Stimulated activated naive B cell treated with anti-CD40 and anti-IgM and Interleukin-4, amounts not matched to agents 10 μg/mL and 1 μg/mL and 100 μg/mL, for 72 hours (primary cell): ENCODE measurements around the gene CNNM3.

Source experiments
- ATAC-seq, 2 donors: fragments of 150-1000 bp; cut with Tn5 transposase; replicated peaks; 2 replicates each; pipeline ENCODE4 v1.10.0; 2021; ENCODE audit warnings: moderate library complexity in 1 of 2
- DNase-seq: peaks from one replicate; pipeline ENCODE4 v3.0.0; 2021
- H3K27ac Mint-ChIP-seq: one replicate; pipeline ENCODE4 v1.8.0; 2022; ENCODE audit warnings: mild to moderate bottlenecking, mixed read lengths
- H3K27me3 Mint-ChIP-seq, 2 donors: one replicate each; pipeline ENCODE4 v1.8.0; 2022; ENCODE audit warnings: mixed read lengths in 2 of 2
- H3K36me3 Mint-ChIP-seq, 2 donors: one replicate each; pipeline ENCODE4 v1.8.0; 2022; ENCODE audit warnings: mixed read lengths in 2 of 2, mild to moderate bottlenecking in 1 of 2
- H3K4me1 Mint-ChIP-seq, 2 donors: one replicate each; pipeline ENCODE4 v1.8.0; 2022; ENCODE audit warnings: mixed read lengths in 2 of 2, mild to moderate bottlenecking in 1 of 2
- H3K4me3 Mint-ChIP-seq, 2 donors: one replicate each; pipeline ENCODE4 v1.8.0; 2022; ENCODE audit warnings: mild to moderate bottlenecking in 2 of 2, mixed read lengths in 2 of 2, moderate library complexity in 1 of 2
- H3K9me3 Mint-ChIP-seq, 2 donors: one replicate each; pipeline ENCODE4 v1.8.0; 2022; ENCODE audit warnings: mixed read lengths in 2 of 2, mild to moderate bottlenecking in 1 of 2

The CNNM3 gene

GRCh38 chr2:96832754-96833507 lies 16.9 kb downstream of the CNNM3 start:
- ATAC-seq (peak in 1 of 2 donors; percentile 31), DNase-seq (no peak)
- Mint-ChIP-seq H3K27ac (peak overlapping the region; percentile 59), H3K9me3 (no peaks in the 10 kb centered on the region), H3K4me1 (peaks cover 9 to 10% of the 10 kb centered on the region in 2 donors), H3K27me3 (no peaks in the 10 kb centered on the region), H3K36me3 (peaks cover 32 to 45% of the 10 kb centered on the region in 2 donors), H3K4me3 (no peak overlapping the region)

GRCh38 chr2:96835830-96836229 lies 19.8 kb downstream of the CNNM3 start:
- Mint-ChIP-seq H3K27me3 (no peaks in the 10 kb centered on the region), H3K27ac (no peak overlapping the region), H3K4me1 (peaks cover 19 to 28% of the 10 kb centered on the region in 2 donors), H3K4me3 (no peak overlapping the region), H3K9me3 (no peaks in the 10 kb centered on the region), H3K36me3 (peaks cover 15 to 34% of the 10 kb centered on the region in 2 donors)
- DNase-seq (no peak), ATAC-seq (no peak)

GRCh38 chr2:96837575-96837974 lies 21.5 kb downstream of the CNNM3 start:
- no peak overlapping the region for H3K27ac Mint-ChIP-seq
- no peaks in the 10 kb centered on the region for H3K27me3 Mint-ChIP-seq
- no peak for ATAC-seq
- H3K9me3 Mint-ChIP-seq, result no peaks in the 10 kb centered on the region
- no peak for DNase-seq
- peaks cover 4 to 32% of the 10 kb centered on the region in 2 donors for H3K36me3 Mint-ChIP-seq
- H3K4me1 Mint-ChIP-seq, result peaks cover 19 to 29% of the 10 kb centered on the region in 2 donors
- no peak overlapping the region for H3K4me3 Mint-ChIP-seq

GRCh38 chr2:96838345-96839292 lies 22.6 kb downstream of the CNNM3 start:
- DNase-seq (no peak), ATAC-seq (peak in 1 of 2 donors; percentile 16)
- no peaks in the 10 kb centered on the region for H3K27me3 Mint-ChIP-seq
- H3K4me1 Mint-ChIP-seq, result peaks cover 14 to 21% of the 10 kb centered on the region in 2 donors
- no peaks in the 10 kb centered on the region for H3K9me3 Mint-ChIP-seq
- H3K4me3 Mint-ChIP-seq, result peak overlapping the region; percentile 73 to 74
- H3K27ac Mint-ChIP-seq, result no peak overlapping the region
- peaks cover 2 to 22% of the 10 kb centered on the region in 2 donors for H3K36me3 Mint-ChIP-seq

GRCh38 chr2:96839293-96839874 lies 23.3 kb downstream of the CNNM3 start:
- peak; percentile 66 for DNase-seq
- peak overlapping the region; percentile 62 for H3K27ac Mint-ChIP-seq
- no peaks in the 10 kb centered on the region for H3K27me3 Mint-ChIP-seq

GRCh38 chr2:96839875-96840850 lies 24.1 kb downstream of the CNNM3 start:
- H3K27ac Mint-ChIP-seq, result no peak overlapping the region
- ATAC-seq, result no peak
- H3K27me3 Mint-ChIP-seq, result no peaks in the 10 kb centered on the region
- H3K36me3 Mint-ChIP-seq, result peaks cover 2 to 27% of the 10 kb centered on the region in 2 donors
- peak overlapping the region; percentile 59 to 73 for H3K4me3 Mint-ChIP-seq
- H3K9me3 Mint-ChIP-seq, result no peaks in the 10 kb centered on the region
- no peak for DNase-seq
- peaks cover 14 to 19% of the 10 kb centered on the region in 2 donors for H3K4me1 Mint-ChIP-seq

More at GRCh38 chr2:96839293-96839874, 23.3 kb downstream of the CNNM3 start:
- peak overlapping the region; percentile 73 to 74 for H3K4me3 Mint-ChIP-seq
- no peaks in the 10 kb centered on the region for H3K9me3 Mint-ChIP-seq
- H3K36me3 Mint-ChIP-seq, result peaks cover 2 to 26% of the 10 kb centered on the region in 2 donors
- peak; percentile 94 to 97 for ATAC-seq
- peaks cover 14 to 19% of the 10 kb centered on the region in 2 donors for H3K4me1 Mint-ChIP-seq

- H3K4me1 Mint-ChIP-seq, result peaks cover 14 to 19% of the 10 kb centered on the region in 2 donors
These were observed 25.8 kb downstream of the CNNM3 start for GRCh38 chr2:96841701-96842495.

GRCh38 chr2:96842600-96842999 lies 26.5 kb downstream of the CNNM3 start:
- no peak for ATAC-seq
- H3K4me3 Mint-ChIP-seq, result no peak overlapping the region
- H3K27ac Mint-ChIP-seq, result no peak overlapping the region
- no peak for DNase-seq
- peaks cover 14 to 19% of the 10 kb centered on the region in 2 donors for H3K4me1 Mint-ChIP-seq
- H3K27me3 Mint-ChIP-seq, result no peaks in the 10 kb centered on the region
- H3K9me3 Mint-ChIP-seq, result no peaks in the 10 kb centered on the region
- H3K36me3 Mint-ChIP-seq, result peaks cover 7 to 28% of the 10 kb centered on the region in 2 donors

More at GRCh38 chr2:96841701-96842495, 25.8 kb downstream of the CNNM3 start:
- Mint-ChIP-seq H3K27me3 (no peaks in the 10 kb centered on the region), H3K36me3 (peaks cover 4 to 25% of the 10 kb centered on the region in 2 donors), H3K9me3 (no peaks in the 10 kb centered on the region), H3K4me3 (no peak overlapping the region), H3K27ac (peak overlapping the region; percentile 0)
- DNase-seq, result no peak
- no peak for ATAC-seq

GRCh38 chr2:96843538-96844268 lies 27.6 kb downstream of the CNNM3 start, which contains the start of gene ANKRD23:
Gene ANKRD23, minus strand, starts transcription at chr2:96844021. Its CDS starts 29 bp downstream, at chr2:96843992.
- no peak within 1 kb of the TSS for H3K27ac Mint-ChIP-seq
- no peak within 1 kb of the TSS for H3K4me3 Mint-ChIP-seq
- no peaks in the 10 kb centered on the region for H3K27me3 Mint-ChIP-seq
- DNase-seq, result no peak
- peaks cover 14 to 19% of the 10 kb centered on the region in 2 donors for H3K4me1 Mint-ChIP-seq
- no peak for ATAC-seq
- H3K36me3 Mint-ChIP-seq, result peaks cover 11 to 34% of the 10 kb centered on the region in 2 donors
- H3K9me3 Mint-ChIP-seq, result no peaks in the 10 kb centered on the region

GRCh38 chr2:96844405-96844808 lies 28.3 kb downstream of the CNNM3 start:
- H3K4me1 Mint-ChIP-seq, result peaks cover 11 to 14% of the 10 kb centered on the region in 2 donors
- no peak for DNase-seq
- H3K4me3 Mint-ChIP-seq, result no peak overlapping the region
- H3K27ac Mint-ChIP-seq, result no peak overlapping the region
- H3K9me3 Mint-ChIP-seq, result no peaks in the 10 kb centered on the region
- no peaks in the 10 kb centered on the region for H3K27me3 Mint-ChIP-seq
- H3K36me3 Mint-ChIP-seq, result peaks cover 11 to 34% of the 10 kb centered on the region in 2 donors
- no peak for ATAC-seq

- ATAC-seq (no peak), DNase-seq (no peak)
- Mint-ChIP-seq H3K4me3 (no peak overlapping the region), H3K9me3 (no peaks in the 10 kb centered on the region), H3K27ac (no peak overlapping the region), H3K27me3 (no peaks in the 10 kb centered on the region), H3K4me1 (peaks cover 0 to 4% of the 10 kb centered on the region in 2 donors), H3K36me3 (peaks cover 19 to 34% of the 10 kb centered on the region in 2 donors)
These were observed 30.8 kb downstream of the CNNM3 start for GRCh38 chr2:96846825-96847224.

GRCh38 chr2:96847586-96847985 lies 31.5 kb downstream of the CNNM3 start:
- H3K27me3 Mint-ChIP-seq, result no peaks in the 10 kb centered on the region
- ATAC-seq, result peak in 1 of 2 donors; percentile 36

More at GRCh38 chr2:96847586-96847985, 31.5 kb downstream of the CNNM3 start:
- no peak overlapping the region for H3K4me3 Mint-ChIP-seq
- H3K9me3 Mint-ChIP-seq, result no peaks in the 10 kb centered on the region
- no peak overlapping the region for H3K27ac Mint-ChIP-seq
- H3K36me3 Mint-ChIP-seq, result peaks cover 24 to 35% of the 10 kb centered on the region in 2 donors
- H3K4me1 Mint-ChIP-seq, result peaks cover 0 to 4% of the 10 kb centered on the region in 2 donors
- DNase-seq, result no peak
